NCI-H2196 (cell line): ENCODE data around the gene HAUS2.
"Not testable (repeated sequence)": the region's sequence is repeated elsewhere in the genome, so short reads cannot be mapped to it uniquely, and the experiment has no call there.

Source experiments
- DNase-seq: peaks from one replicate; lab custom pipeline; 2025; ENCODE audit not compliant: unreplicated experiment; lab: John Stamatoyannopoulos, UW

HAUS2 gene

GRCh38 chr15:42575188-42576039 lies 26.8 kb downstream of the HAUS2 start, which contains the start of gene STARD9:
TSS of gene STARD9 (plus strand) at chr15:42575606. CDS start at chr15:42575716, 110 bp downstream.
- peak; percentile 90 for DNase-seq

GRCh38 chr15:42576040-42576594 lies 27.5 kb downstream of the HAUS2 start:
- DNase-seq: no peak

GRCh38 chr15:42576776-42577175 lies 28.1 kb downstream of the HAUS2 start:
- DNase-seq: no peak

- no peak for DNase-seq
Observed at GRCh38 chr15:42577514-42578031, 28.9 kb downstream of the HAUS2 start.

GRCh38 chr15:42578984-42579537 lies 30.4 kb downstream of the HAUS2 start:
- DNase-seq: no peak

GRCh38 chr15:42581272-42581730 lies 32.7 kb downstream of the HAUS2 start:
- peak; percentile 58 for DNase-seq

GRCh38 chr15:42582569-42583375 lies 34.1 kb downstream of the HAUS2 start:
- DNase-seq: no peak

GRCh38 chr15:42584031-42584765 lies 35.6 kb downstream of the HAUS2 start:
- DNase-seq: no peak

- DNase-seq: no peak
Observed at GRCh38 chr15:42590619-42591237, 42.1 kb downstream of the HAUS2 start.

GRCh38 chr15:42591238-42591934 lies 42.7 kb downstream of the HAUS2 start:
- DNase-seq: peak; percentile 13

GRCh38 chr15:42592716-42593115 lies 44.1 kb downstream of the HAUS2 start:
- DNase-seq: no peak

- DNase-seq: no peak
Observed at GRCh38 chr15:42593143-42593542, 44.5 kb downstream of the HAUS2 start.

GRCh38 chr15:42594095-42594494 lies 45.5 kb downstream of the HAUS2 start:
- DNase-seq: no peak

GRCh38 chr15:42595626-42596240 lies 47.1 kb downstream of the HAUS2 start:
- no peak for DNase-seq

- DNase-seq: not testable (repeated sequence)
Observed at GRCh38 chr15:42601316-42601715, 52.7 kb downstream of the HAUS2 start.

GRCh38 chr15:42602501-42602900 lies 53.9 kb downstream of the HAUS2 start:
- no peak for DNase-seq

GRCh38 chr15:42603978-42604377 lies 55.3 kb downstream of the HAUS2 start:
- no peak for DNase-seq

GRCh38 chr15:42604894-42605744 lies 56.5 kb downstream of the HAUS2 start:
- DNase-seq: no peak
